GM12892 (cell line): ENCODE results near the gene DOCK1.

ENCODE experiments used
- POLR2A ChIP-seq: IDR thresholded peaks from 2 replicates; pipeline ENCODE4 v1.6.1; 2011; ENCODE audit warnings: low read depth, low read length, control low read depth
- POLR2AphosphoS5 ChIP-seq: IDR thresholded peaks from 2 replicates; pipeline ENCODE4 v1.6.1; 2011; ENCODE audit warnings: low read depth, low read length, control low read depth
- TAF1 ChIP-seq: IDR thresholded peaks from 2 replicates; pipeline ENCODE4 v1.6.1; 2011; ENCODE audit warnings: low read depth, mild to moderate bottlenecking, control low read depth, low read length, borderline replicate concordance

DNA sequence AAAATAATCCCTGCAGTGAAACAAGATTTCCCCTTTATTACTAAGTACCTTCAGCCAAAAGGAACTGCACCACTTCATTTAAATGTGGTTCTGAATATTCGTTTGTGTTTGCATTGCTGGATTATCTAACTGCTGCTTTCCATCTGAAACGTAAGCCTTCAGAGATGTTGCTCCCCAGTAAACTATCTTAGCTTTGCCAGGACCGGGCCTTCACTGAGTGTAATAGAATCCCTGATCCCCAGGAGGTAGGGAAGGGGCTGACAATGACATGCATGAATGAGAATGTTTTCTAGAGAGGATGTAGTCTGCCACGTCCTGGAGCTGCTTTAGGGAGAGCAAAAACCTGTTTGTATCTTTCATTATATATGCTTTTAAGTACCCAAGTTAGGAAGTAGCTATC, 310.6 kb downstream of the DOCK1 start:
- TF ChIP-seq POLR2A, result no peak
- no peak for TF ChIP-seq TAF1
- TF ChIP-seq POLR2AphosphoS5, result no peak
